Measurements from ENCODE around the gene DPH1.

DNA sequence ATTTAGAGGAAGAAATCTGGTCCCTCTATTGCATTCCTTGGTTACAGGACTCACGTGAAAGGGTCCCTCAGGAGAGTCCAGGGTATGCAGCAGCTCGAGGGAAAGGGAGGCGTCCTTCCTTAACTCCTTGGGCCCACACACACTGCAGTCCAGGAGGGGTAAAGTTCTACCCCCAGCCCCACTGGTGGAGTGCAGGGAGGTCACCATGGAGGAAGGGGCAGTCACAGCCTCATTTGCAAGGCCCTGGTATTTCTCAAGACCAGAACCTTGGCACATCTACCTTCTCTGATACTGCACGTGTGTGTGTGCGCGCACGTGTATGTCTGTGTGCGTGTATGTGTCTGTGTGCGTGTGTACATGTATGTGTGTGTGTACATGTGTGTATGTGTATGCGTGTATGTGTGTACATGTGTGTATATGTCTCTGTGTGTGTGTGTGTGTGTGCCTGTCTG, 36.0 kb downstream of the DPH1 start:
- TF ChIP-seq POLR2A (IDR thresholded peaks at IDR 0.05; ENCODE audit: low read depth) (no peak), EP300 (IDR thresholded peaks at IDR 0.05) (no peak), POLR2AphosphoS5 (IDR thresholded peaks at IDR 0.05) (peak in 1 of 2 donors; percentile 51)
- TF ChIP-seq, protein P1, sequence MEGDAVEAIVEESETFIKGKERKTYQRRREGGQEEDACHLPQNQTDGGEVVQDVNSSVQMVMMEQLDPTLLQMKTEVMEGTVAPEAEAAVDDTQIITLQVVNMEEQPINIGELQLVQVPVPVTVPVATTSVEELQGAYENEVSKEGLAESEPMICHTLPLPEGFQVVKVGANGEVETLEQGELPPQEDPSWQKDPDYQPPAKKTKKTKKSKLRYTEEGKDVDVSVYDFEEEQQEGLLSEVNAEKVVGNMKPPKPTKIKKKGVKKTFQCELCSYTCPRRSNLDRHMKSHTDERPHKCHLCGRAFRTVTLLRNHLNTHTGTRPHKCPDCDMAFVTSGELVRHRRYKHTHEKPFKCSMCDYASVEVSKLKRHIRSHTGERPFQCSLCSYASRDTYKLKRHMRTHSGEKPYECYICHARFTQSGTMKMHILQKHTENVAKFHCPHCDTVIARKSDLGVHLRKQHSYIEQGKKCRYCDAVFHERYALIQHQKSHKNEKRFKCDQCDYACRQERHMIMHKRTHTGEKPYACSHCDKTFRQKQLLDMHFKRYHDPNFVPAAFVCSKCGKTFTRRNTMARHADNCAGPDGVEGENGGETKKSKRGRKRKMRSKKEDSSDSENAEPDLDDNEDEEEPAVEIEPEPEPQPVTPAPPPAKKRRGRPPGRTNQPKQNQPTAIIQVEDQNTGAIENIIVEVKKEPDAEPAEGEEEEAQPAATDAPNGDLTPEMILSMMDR (IDR thresholded peaks at IDR 0.05): no peak

All from esophagus muscularis mucosa (tissue), 4 donors.